Fibroblast of lung (primary cell): ENCODE data around the gene AK8. TPM values are rescaled to one million over a fixed set of nuclear protein-coding genes. Genes with fewer than 3 reads are reported as not detected.

Experiments used
- DNase-seq, 2 donors: peaks; one replicate each; pipeline versions ENCODE4 v3.0.0 to v3.0.0-alpha.2; 2010; ENCODE audit warnings: low read depth in 2 of 2
- H2AFZ ChIP-seq: 2 replicates; pipeline ENCODE4 v1.5.1; 2012; ENCODE audit warnings: low read length, control low read depth, inconsistent platforms
- H3K27ac ChIP-seq: 2 replicates; pipeline ENCODE4 v1.5.1; 2011; ENCODE audit warnings: low read length, control low read depth; ENCODE audit not compliant: insufficient read depth
- H3K27me3 ChIP-seq: 2 replicates; pipeline ENCODE4 v1.5.1; 2011; ENCODE audit warnings: mild to moderate bottlenecking, low read length; ENCODE audit not compliant: control insufficient read depth, insufficient read depth
- H3K36me3 ChIP-seq: 2 replicates; pipeline ENCODE4 v1.5.1; 2011; ENCODE audit warnings: low read length; ENCODE audit not compliant: control insufficient read depth, insufficient read depth
- H3K4me1 ChIP-seq: 2 replicates; pipeline ENCODE4 v1.5.1; 2011; ENCODE audit warnings: low read length; ENCODE audit not compliant: control insufficient read depth, insufficient read depth; ENCODE audit errors: extremely low read depth
- H3K4me2 ChIP-seq: 2 replicates; pipeline ENCODE4 v1.5.1; 2011; ENCODE audit warnings: low read length, control low read depth; ENCODE audit not compliant: insufficient read depth; ENCODE audit errors: extremely low read depth
- H3K4me3 ChIP-seq, 4 experiments: fragments of 200-600 bp in 1 of 4; sonication (generic) in 1 of 4; replicated peaks in 1 of 4; 2 replicates each; pipeline ENCODE4 v1.5.1; 2011 to 2016; ENCODE audit warnings: low read length in 4 of 4, low read depth in 3 of 4, mild to moderate bottlenecking in 3 of 4, control low read depth in 2 of 4, inconsistent platforms in 1 of 4, mixed read lengths in 1 of 4; ENCODE audit not compliant: insufficient read depth in 1 of 4; ENCODE audit errors: control extremely low read depth in 1 of 4
- H3K79me2 ChIP-seq: 2 replicates; pipeline ENCODE4 v1.5.1; 2012; ENCODE audit warnings: mild to moderate bottlenecking, low read length, inconsistent platforms; ENCODE audit not compliant: control insufficient read depth, insufficient read depth
- H3K9ac ChIP-seq: 2 replicates; pipeline ENCODE4 v1.5.1; 2011; ENCODE audit warnings: mild to moderate bottlenecking, low read length, control low read depth; ENCODE audit not compliant: insufficient read depth
- H3K9me3 ChIP-seq: 2 replicates; pipeline ENCODE4 v1.5.1; 2012; ENCODE audit warnings: low read depth, low read length; ENCODE audit not compliant: control insufficient read depth, insufficient read depth
- H4K20me1 ChIP-seq: 2 replicates; pipeline ENCODE4 v1.5.1; 2011; ENCODE audit warnings: low read length; ENCODE audit not compliant: control insufficient read depth, insufficient read depth; ENCODE audit errors: extremely low read depth
- CTCF ChIP-seq, 2 donors: IDR thresholded peaks in 1 of 2; conservative IDR thresholded peaks in 1 of 2; 1 replicate in 1 of 2; 2 replicates in 1 of 2; pipeline ENCODE4 v1.5.1; 2011 to 2012; ENCODE audit warnings: low read length in 2 of 2, control low read depth in 1 of 2, inconsistent platforms in 1 of 2, low read depth in 1 of 2, mild to moderate bottlenecking in 1 of 2
- EZH2 ChIP-seq: IDR thresholded peaks from 2 replicates; pipeline ENCODE4 v1.5.1; 2012; ENCODE audit warnings: low read length, control low read depth, mild to moderate bottlenecking; ENCODE audit errors: missing control alignments
- polyA plus RNA-seq, 2 donors: library from polyadenylated mRNA; depleted of rRNA in 1 of 2; stranded (reverse) in 1 of 2; unstranded in 1 of 2; fragments of >200 nt; gene quantifications; 2 replicates each; pipeline ENCODE4 v1.2.1, GENCODE V29; 2011 to 2012; ENCODE audit warnings: missing spikeins in 1 of 2
- total RNA-seq: library from RNA; depleted of rRNA; stranded (reverse); fragments of >200 nt; gene quantifications from 2 replicates; pipeline ENCODE4 v1.2.1, GENCODE V29; 2014

The AK8 gene
- total and polyA plus RNA-seq, 2 donors (not counting 1 experiment from before 2014, with no cell fraction given), result 0.17 to 0.50 TPM

DNA sequence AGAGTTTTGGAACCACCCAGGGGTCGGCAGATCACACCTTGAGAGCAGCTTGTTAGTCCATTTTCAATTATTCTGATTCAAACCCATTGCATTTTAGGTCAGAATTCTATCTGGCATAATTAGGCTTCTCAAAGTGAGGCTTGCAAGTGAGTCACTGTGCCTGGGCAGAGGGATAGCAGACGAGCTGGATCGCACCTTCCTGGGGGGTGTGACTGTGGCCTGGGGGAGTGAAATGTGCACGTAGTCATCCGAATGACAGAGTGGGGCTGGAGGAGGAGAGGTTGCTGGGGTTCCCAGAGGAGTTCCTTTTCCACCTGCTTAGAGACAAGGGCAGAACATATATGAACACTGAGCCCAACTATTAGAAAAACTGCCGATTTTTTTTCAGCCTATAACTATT, 32.3 kb upstream of the AK8 start:
- no peaks in the 10 kb centered on the region for H3K27me3 ChIP-seq
- H3K4me3 ChIP-seq, result no peak overlapping the region
- H3K79me2 ChIP-seq, result no peaks in the 10 kb centered on the region
- H3K27ac ChIP-seq, result no peak overlapping the region
- peaks cover 11% of the 10 kb centered on the region for H3K36me3 ChIP-seq
- DNase-seq, result no peak
- H3K9me3 ChIP-seq, result no peaks in the 10 kb centered on the region
- H3K4me1 ChIP-seq, result no peaks in the 10 kb centered on the region
- H4K20me1 ChIP-seq, result no peaks in the 10 kb centered on the region
- no peak overlapping the region for H2AFZ ChIP-seq
- no peak overlapping the region for H3K4me2 ChIP-seq
- TF ChIP-seq EZH2 (no peak), CTCF (conservative IDR thresholded peaks at IDR 0.05 in 1 of 2, IDR thresholded peaks at IDR 0.05 in 1 of 2; ENCODE audit: low read depth in 1 of 2, low read length in 2 of 2) (no peak)
- H3K9ac ChIP-seq, result no peak overlapping the region

- H3K4me1 ChIP-seq, result no peaks in the 10 kb centered on the region
- no peak overlapping the region for H3K4me2 ChIP-seq
- no peak overlapping the region for H2AFZ ChIP-seq
- TF ChIP-seq CTCF (conservative IDR thresholded peaks at IDR 0.05 in 1 of 2, IDR thresholded peaks at IDR 0.05 in 1 of 2; ENCODE audit: low read depth in 1 of 2, low read length in 2 of 2) (no peak), EZH2 (no peak)
- no peak overlapping the region for H3K9ac ChIP-seq
- H3K36me3 ChIP-seq, result peaks cover 13% of the 10 kb centered on the region
- H3K9me3 ChIP-seq, result no peaks in the 10 kb centered on the region
- H3K27ac ChIP-seq, result no peak overlapping the region
- no peaks in the 10 kb centered on the region for H3K27me3 ChIP-seq
- H4K20me1 ChIP-seq, result no peaks in the 10 kb centered on the region
- no peak for DNase-seq
- no peaks in the 10 kb centered on the region for H3K79me2 ChIP-seq
- H3K4me3 ChIP-seq, result no peak overlapping the region
Measured at GRCh38 chr9:132909311-132909710, 31.2 kb upstream of the AK8 start.

- H3K36me3 ChIP-seq, result peaks cover 15% of the 10 kb centered on the region
- DNase-seq, result no peak
Measured at GRCh38 chr9:132908635-132909034, 30.6 kb upstream of the AK8 start.

More at GRCh38 chr9:132908635-132909034, 30.6 kb upstream of the AK8 start:
- no peaks in the 10 kb centered on the region for H4K20me1 ChIP-seq
- no peak overlapping the region for H3K9ac ChIP-seq
- H3K27me3 ChIP-seq, result no peaks in the 10 kb centered on the region
- no peaks in the 10 kb centered on the region for H3K4me1 ChIP-seq
- H3K79me2 ChIP-seq, result no peaks in the 10 kb centered on the region
- no peaks in the 10 kb centered on the region for H3K9me3 ChIP-seq
- H3K27ac ChIP-seq, result no peak overlapping the region
- TF ChIP-seq CTCF (conservative IDR thresholded peaks at IDR 0.05 in 1 of 2, IDR thresholded peaks at IDR 0.05 in 1 of 2; ENCODE audit: low read depth in 1 of 2, low read length in 2 of 2) (no peak), EZH2 (no peak)
- no peak overlapping the region for H2AFZ ChIP-seq
- H3K4me2 ChIP-seq, result no peak overlapping the region
- no peak overlapping the region for H3K4me3 ChIP-seq
